Fibroblast of lung (primary cell): ENCODE results near the gene CAMK1D.

Source experiments
- CTCF ChIP-seq, 2 donors: IDR thresholded peaks in 1 of 2; conservative IDR thresholded peaks in 1 of 2; 1 replicate in 1 of 2; 2 replicates in 1 of 2; pipeline ENCODE4 v1.5.1; 2011 to 2012; ENCODE audit warnings: low read length in 2 of 2, control low read depth in 1 of 2, inconsistent platforms in 1 of 2, low read depth in 1 of 2, mild to moderate bottlenecking in 1 of 2
- EZH2 ChIP-seq: IDR thresholded peaks from 2 replicates; pipeline ENCODE4 v1.5.1; 2012; ENCODE audit warnings: low read length, control low read depth, mild to moderate bottlenecking; ENCODE audit errors: missing control alignments

- TF ChIP-seq CTCF (conservative IDR thresholded peaks at IDR 0.05 in 1 of 2, IDR thresholded peaks at IDR 0.05 in 1 of 2; ENCODE audit: low read depth in 1 of 2, low read length in 2 of 2) = no peak
- TF ChIP-seq EZH2 = no peak
Observed at GRCh38 chr10:12583891-12584595, 234.7 kb downstream of the CAMK1D start.
